Measurements from ENCODE around the gene HNMT.
"Not testable (repeated sequence)": the region's sequence is repeated elsewhere in the genome, so short reads cannot be mapped to it uniquely, and the experiment has no call there.

HNMT gene

GRCh38 chr2:137964066-137964858, at the start of gene HNMT:
Gene HNMT (plus strand): TSS chr2:137964473. CDS start chr2:137964492, 19 bp downstream.
- no peak for DNase-seq

- no peak for DNase-seq
Measured at GRCh38 chr2:137921105-137921880, 43.0 kb upstream of the HNMT start.

GRCh38 chr2:137922171-137922570, 42.1 kb upstream of the HNMT start:
- DNase-seq, result not testable (repeated sequence)

DNA sequence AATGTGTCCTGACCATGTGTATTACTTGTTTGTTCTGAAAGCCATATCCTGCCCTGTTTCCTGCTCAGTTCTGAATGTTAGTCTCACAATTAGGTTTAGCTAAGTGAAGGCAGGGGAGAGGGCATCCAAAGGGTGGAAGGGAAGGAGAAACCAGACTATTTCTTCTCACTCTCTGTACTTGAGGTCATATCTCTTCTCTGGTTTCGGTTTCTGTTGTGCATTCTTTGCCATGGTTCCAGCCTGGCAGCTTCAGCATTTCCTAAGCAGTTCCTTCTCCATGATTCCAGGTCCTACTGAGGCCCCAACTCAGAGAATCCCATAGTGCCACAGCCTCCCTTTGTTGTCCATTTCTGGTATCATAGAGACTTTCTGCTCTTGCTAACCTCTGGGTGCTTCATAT, 40.3 kb upstream of the HNMT start:
- DNase-seq, result no peak

GRCh38 chr2:137925599-137925998, 38.7 kb upstream of the HNMT start:
- no peak for DNase-seq

- no peak for DNase-seq
Measured at GRCh38 chr2:137927846-137928245, 36.4 kb upstream of the HNMT start.

- DNase-seq, result no peak
Measured at GRCh38 chr2:137928547-137929518, 35.4 kb upstream of the HNMT start.

GRCh38 chr2:137929519-137929916, 34.8 kb upstream of the HNMT start:
- DNase-seq, result no peak

DNA sequence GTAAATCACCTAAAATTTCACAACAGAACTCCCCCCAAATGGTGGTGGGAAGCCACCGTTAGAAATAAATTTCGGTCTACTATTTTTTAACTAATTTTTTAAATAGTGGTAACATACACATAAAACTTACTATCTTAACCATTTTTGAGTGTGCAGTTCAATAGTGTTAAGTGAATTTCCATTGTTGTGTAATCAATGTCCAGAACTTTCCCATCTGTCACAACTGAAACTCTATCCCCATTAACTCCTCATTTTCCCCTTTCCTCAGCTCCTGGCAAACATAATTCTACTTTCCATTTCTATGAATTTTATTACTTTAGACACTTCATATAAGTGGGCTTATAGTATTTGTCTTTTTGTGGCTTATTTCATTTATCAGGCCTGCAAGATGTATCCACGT, 34.1 kb upstream of the HNMT start:
- DNase-seq, result no peak

- no peak for DNase-seq
Measured at GRCh38 chr2:137935591-137935990, 28.7 kb upstream of the HNMT start.

DNA sequence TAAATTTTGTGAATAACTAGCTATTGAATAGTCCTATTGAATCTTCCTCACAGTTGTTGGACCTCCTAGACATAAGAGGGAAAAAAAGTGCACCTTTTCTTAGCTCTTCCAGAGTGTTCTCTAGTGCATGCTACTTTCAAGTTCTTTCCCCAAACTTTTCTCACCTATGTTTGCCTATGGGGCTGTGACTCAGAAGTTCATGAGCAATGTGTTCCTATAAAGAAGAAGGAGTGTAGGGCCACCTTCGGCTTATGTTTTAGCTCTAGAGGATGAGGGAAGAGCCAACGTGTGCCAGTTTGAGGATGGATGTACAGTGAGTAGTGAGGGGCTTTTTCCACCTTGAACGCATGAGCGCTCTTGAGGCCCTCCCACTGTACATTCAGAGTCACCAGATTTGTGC, 27.0 kb upstream of the HNMT start:
- no peak for DNase-seq

DNA sequence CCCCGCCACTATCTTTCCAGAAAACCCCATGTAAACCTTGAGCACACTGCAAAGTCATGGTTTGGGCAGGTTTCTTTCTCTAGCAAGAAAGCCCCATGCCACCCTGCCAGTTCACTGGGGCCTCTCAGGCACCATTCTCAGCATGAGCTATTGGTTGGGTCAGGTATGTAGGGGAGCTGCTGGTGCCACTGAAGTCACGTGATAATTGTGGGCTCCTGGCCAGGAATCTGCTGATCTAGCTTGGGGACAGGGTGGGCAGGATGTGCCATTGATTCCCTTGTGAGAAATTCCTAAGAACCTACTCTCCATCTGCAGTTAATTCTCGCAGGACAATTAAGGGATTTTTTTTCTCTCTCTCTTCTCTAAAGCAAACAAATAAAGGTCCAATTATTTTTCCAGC, 26.5 kb upstream of the HNMT start:
- no peak for DNase-seq

DNA sequence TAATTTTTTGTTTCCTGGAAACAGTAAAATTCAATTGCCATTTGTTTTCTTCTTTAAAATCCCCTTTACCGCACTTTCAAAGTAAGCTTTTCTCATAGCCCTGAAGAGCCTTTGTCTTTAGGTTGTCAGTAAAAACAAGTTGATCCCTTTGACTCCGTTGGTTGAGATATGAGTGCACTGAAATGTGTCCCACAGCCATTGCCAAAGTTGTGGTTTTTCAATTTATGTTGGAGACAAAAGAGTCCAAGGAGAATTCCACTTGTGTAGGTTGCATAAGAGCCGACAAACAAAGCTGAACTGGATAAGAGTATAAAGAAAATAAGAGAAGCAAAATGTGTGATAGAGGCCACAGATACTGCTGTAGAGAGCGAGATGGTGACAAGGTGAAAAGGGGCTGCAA, 26.1 kb upstream of the HNMT start:
- DNase-seq, result no peak

- no peak for DNase-seq
Measured at GRCh38 chr2:137939026-137939425, 25.2 kb upstream of the HNMT start.

DNA sequence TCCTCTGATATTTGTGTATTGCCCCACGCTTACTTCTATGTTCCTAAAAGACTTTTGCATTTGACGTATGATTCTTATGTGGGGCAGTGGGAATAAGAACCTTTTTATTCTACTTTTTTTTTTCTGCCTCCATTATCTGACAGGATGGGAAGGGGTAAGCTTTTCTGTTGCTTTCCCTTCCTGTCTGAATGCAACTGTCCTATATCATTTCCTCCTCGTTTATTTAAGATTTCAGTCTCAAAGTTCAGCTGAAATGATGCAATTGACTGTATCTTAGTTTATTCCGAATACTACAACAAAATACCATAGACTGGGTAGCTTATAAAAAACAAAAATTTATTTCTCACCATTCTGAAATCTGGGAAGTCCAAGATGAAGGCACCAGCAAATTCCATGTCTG, 24.1 kb upstream of the HNMT start:
- DNase-seq, result no peak

GRCh38 chr2:137942037-137942832, 22.0 kb upstream of the HNMT start:
- DNase-seq, result no peak

DNA sequence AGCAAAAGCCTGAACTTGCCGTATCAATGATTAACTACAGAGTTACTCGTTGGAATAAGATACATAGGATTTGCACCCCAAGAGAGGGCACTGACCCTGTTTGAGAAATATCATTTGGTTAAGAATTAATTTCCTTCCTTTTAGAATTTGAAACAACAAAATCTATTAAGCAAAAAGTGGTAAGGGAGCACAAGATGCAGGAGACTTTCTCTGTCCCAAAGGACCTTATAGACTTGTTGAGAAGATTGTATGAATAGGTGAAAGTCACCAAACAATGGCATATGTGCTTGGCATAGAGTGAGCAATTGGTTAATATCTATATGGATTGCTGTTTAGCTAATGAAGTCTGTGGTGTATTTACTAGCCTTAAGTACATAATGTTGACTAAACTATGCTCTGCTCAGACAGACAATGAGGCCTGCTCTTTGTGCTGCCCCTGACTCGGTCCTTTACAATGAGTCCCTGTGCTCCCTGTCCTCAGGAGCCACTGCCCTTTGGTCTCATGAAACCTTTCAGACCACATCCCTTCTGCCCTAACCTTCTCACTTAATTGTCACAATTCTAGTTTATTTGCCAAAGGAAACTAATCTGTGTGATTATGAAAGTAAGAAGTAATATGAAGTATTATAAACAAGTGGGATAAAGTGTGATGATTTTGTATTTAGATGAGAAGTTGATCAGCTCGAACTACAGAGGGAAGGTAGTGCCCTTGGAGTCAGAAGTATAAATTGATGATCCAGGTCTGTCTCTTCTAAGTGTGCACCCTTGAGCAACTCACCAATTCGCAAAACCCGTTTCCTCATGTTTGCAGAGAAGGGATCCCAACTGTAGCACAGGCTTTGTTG, 21.2 kb upstream of the HNMT start:
- no peak for DNase-seq

- no peak for DNase-seq
Measured at GRCh38 chr2:137943678-137944347, 20.5 kb upstream of the HNMT start.

DNA sequence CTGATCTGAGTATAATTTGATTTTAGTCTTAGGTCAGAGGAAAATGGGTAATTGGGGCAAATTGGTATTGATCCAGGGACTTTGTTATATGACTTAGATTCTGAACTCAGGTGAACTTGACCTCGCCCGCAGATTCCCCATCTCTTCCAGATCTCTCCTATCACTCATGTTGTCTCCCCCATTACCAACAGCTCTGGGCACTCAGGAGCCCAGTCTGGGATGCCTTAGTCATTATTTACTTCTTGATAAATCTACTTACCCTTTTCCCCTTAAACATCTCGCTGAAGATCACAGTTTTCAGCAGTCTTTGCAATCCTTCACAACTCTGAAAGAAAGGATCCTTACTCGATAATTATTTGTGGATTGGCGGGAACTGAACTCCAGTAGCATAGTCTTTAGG, 19.6 kb upstream of the HNMT start:
- no peak for DNase-seq

GRCh38 chr2:137945229-137945628, 19.0 kb upstream of the HNMT start:
- DNase-seq, result no peak

- DNase-seq, result no peak
Measured at GRCh38 chr2:137946227-137946626, 18.0 kb upstream of the HNMT start.

Data from CD4-positive, alpha-beta T cell treated with Interleukin-12 subunit alpha and Interleukin-12 subunit beta, for 1 hour (primary cell).